LHCN-M2 (cell line): ENCODE data around the gene IL6R. TPM values are rescaled to one million over a fixed set of nuclear protein-coding genes. Genes with fewer than 3 reads are reported as not detected.
"Not testable (repeated sequence)": the region's sequence is repeated elsewhere in the genome, so short reads cannot be mapped to it uniquely, and the experiment has no call there.

Experiments
- DNase-seq: peaks from one replicate; pipeline ENCODE4 v3.0.0-alpha.2; 2012; ENCODE audit warnings: low read depth
- polyA plus RNA-seq: library from polyadenylated mRNA; unstranded; fragments of >200 nt; gene quantifications from one replicate; pipeline ENCODE4 v1.2.1, GENCODE V29; 2012; ENCODE audit warnings: missing spikeins
- total RNA-seq: library from RNA; depleted of rRNA; stranded (reverse); fragments of >200 nt; gene quantifications from 2 replicates; pipeline ENCODE4 v1.2.3, GENCODE V29; 2014; rRNA removed

The IL6R gene
- total RNA-seq: 0.19 and 0.40 TPM in 2 replicates
- 0.34 TPM for polyA plus RNA-seq

- DNase-seq: peak; percentile 79
Measured at GRCh38 chr1:154404984-154405746, at the start of gene IL6R. IL6R (plus strand) TSS chr1:154405343; CDS start chr1:154405630, 287 bp downstream.

GRCh38 chr1:154358519-154358918, 46.6 kb upstream of the IL6R start:
- no peak for DNase-seq

GRCh38 chr1:154360288-154360687, 44.9 kb upstream of the IL6R start:
- DNase-seq: no peak

- DNase-seq: not testable (repeated sequence)
Measured at GRCh38 chr1:154360881-154361280, 44.3 kb upstream of the IL6R start.

GRCh38 chr1:154361357-154361756, 43.8 kb upstream of the IL6R start:
- no peak for DNase-seq

- DNase-seq: no peak
Measured at GRCh38 chr1:154371436-154371835, 33.7 kb upstream of the IL6R start.

GRCh38 chr1:154373777-154374357, 31.3 kb upstream of the IL6R start:
- not testable (repeated sequence) for DNase-seq

- DNase-seq: no peak
Measured at GRCh38 chr1:154379301-154379700, 25.8 kb upstream of the IL6R start.

- DNase-seq: no peak
Measured at GRCh38 chr1:154384650-154385489, 20.3 kb upstream of the IL6R start.

- DNase-seq: no peak
Measured at GRCh38 chr1:154386643-154387352, 18.3 kb upstream of the IL6R start.

- no peak for DNase-seq
Measured at GRCh38 chr1:154391086-154391770, 13.9 kb upstream of the IL6R start.

GRCh38 chr1:154398141-154398540, 7.0 kb upstream of the IL6R start:
- no peak for DNase-seq

GRCh38 chr1:154398678-154399077, 6.5 kb upstream of the IL6R start:
- DNase-seq: no peak

GRCh38 chr1:154400381-154400801, 4.8 kb upstream of the IL6R start:
- DNase-seq: no peak

- no peak for DNase-seq
Measured at GRCh38 chr1:154402409-154402921, 2.7 kb upstream of the IL6R start.

GRCh38 chr1:154403261-154403943, 1.7 kb upstream of the IL6R start:
- DNase-seq: no peak

- DNase-seq: no peak
Measured at GRCh38 chr1:154403983-154404382, 1.2 kb upstream of the IL6R start.

- DNase-seq: no peak
Measured at GRCh38 chr1:154404511-154404931, 622 bp upstream of the IL6R start.

GRCh38 chr1:154405747-154406571, 816 bp downstream of the IL6R start:
- DNase-seq: peak; percentile 66
